ENCODE data around the gene ADORA2A.

Gene ADORA2A

GRCh38 chr22:24455751-24456426, 28.5 kb downstream of the ADORA2A start:
- no peak for TF ChIP-seq CTCF (IDR thresholded peaks at IDR 0.05; ENCODE audit: control insufficient read depth, insufficient read depth, low read depth, low read length, missing control alignments)
- DNase-seq (ENCODE audit: low read depth), result no peak
- no peak overlapping the region for H3K4me3 ChIP-seq (ENCODE audit: control insufficient read depth, low read depth, low read length)

GRCh38 chr22:24457894-24458420, 30.6 kb downstream of the ADORA2A start:
- no peak for DNase-seq (ENCODE audit: low read depth)
- no peak for TF ChIP-seq CTCF (IDR thresholded peaks at IDR 0.05; ENCODE audit: control insufficient read depth, insufficient read depth, low read depth, low read length, missing control alignments)

DNA sequence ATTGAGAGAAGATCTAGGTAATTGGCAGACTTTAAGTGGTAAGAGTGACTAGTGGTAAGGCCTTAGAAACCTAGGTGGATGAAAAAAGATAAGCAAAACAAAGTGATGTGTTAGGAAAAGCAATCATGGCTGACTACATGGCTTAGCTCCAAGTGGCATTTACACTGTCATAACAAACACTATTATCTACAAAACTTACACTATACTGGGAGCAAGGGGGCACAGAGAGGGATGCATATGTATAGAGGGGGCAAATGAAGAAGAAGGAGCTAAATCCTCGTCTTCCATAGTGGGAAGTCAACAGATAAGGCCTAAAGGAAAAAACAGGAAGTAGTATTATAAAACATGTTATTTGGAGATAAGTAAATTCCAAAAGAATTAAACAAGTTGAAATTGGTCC, 32.5 kb downstream of the ADORA2A start:
- DNase-seq (ENCODE audit: low read depth), result no peak
- H3K4me3 ChIP-seq (ENCODE audit: control insufficient read depth, low read depth, low read length), result no peak overlapping the region
- TF ChIP-seq CTCF (IDR thresholded peaks at IDR 0.05; ENCODE audit: control insufficient read depth, insufficient read depth, low read depth, low read length, missing control alignments), result no peak

More at GRCh38 chr22:24457894-24458420, 30.6 kb downstream of the ADORA2A start:
- no peak overlapping the region for H3K4me3 ChIP-seq (ENCODE audit: control insufficient read depth, low read depth, low read length)

DNA sequence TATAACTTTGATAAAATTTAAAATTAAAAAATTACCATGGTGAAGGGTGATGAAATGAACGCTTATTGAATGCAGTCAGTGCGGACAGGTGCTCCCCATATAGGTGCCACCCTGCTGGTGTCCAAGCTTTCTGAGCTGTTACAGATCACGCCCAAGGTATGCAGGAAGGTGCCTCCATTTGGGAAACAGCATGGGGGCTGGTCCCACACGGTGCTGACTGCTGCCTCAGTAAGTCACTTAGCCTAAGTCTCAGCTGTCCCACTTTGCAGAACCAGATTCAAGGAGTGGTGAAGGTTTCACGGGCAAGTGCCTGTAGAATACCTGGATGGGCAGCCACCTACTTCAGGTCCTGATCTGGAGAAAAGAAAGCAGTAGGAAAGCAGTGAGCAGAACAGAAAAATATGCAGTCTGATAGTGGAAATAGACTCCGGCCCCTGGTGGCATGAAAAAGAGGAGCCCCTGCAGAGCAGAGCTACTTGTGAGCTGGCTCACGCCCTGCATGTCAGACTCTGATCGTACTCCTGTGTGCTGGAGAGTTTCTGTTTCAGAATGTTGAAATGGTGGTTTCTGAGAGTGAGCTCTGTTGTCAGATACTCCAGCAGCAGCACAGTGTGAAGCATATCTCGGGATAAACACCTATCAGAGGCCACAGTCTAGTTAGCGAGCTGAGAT, 33.2 kb downstream of the ADORA2A start:
- no peak for DNase-seq (ENCODE audit: low read depth)
- H3K4me3 ChIP-seq (ENCODE audit: control insufficient read depth, low read depth, low read length), result no peak overlapping the region
- TF ChIP-seq CTCF (IDR thresholded peaks at IDR 0.05; ENCODE audit: control insufficient read depth, insufficient read depth, low read depth, low read length, missing control alignments), result no peak

- no peak for DNase-seq (ENCODE audit: low read depth)
- H3K4me3 ChIP-seq (ENCODE audit: control insufficient read depth, low read depth, low read length), result no peak overlapping the region
- TF ChIP-seq CTCF (IDR thresholded peaks at IDR 0.05; ENCODE audit: control insufficient read depth, insufficient read depth, low read depth, low read length, missing control alignments), result no peak
Measured at GRCh38 chr22:24463071-24463760, 35.8 kb downstream of the ADORA2A start.

DNA sequence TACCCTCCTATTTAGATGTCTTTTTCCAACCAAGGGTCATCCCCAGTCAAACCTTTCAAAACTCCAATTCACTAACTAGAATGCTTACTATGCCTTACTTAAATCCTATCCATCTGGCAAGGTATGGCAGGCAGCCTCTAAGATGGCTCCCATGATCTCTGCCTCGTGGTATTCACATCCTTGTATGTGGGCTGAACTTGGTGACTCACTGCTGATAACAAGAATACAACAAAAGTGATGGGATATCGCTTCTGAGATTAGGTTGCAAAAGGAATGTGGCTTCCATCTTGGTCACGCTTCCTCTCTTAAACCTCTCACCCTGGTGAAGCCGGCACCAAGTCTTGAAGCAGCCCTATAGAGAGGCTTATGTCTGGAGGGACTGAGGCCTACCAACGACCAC, 38.2 kb downstream of the ADORA2A start:
- no peak overlapping the region for H3K4me3 ChIP-seq (ENCODE audit: control insufficient read depth, low read depth, low read length)
- DNase-seq (ENCODE audit: low read depth), result peak; percentile 11
- no peak for TF ChIP-seq CTCF (IDR thresholded peaks at IDR 0.05; ENCODE audit: control insufficient read depth, insufficient read depth, low read depth, low read length, missing control alignments)
